ENCODE results near the gene MAD1L1. TPM values are rescaled to one million over a fixed set of nuclear protein-coding genes. Genes with fewer than 3 reads are reported as not detected.
A peak's percentile ranks its signal among the peaks of the same experiment; 100 is the strongest.

Gene MAD1L1
- total and polyA plus RNA-seq, 3 experiments from 2014 or later: 43.6 to 185 (median 47.3) TPM

GRCh38 chr7:1893451-1893850, 339.3 kb downstream of the MAD1L1 start:
- H3K4me1 Mint-ChIP-seq: peaks cover 11 to 26% (median 17%) of the 10 kb centered on the region in 3 donors
- ChIA-PET POLR2A (no interaction called here), CTCF (no interaction called here)
- no peak overlapping the region for H3K4me3 Mint-ChIP-seq
- no peak for DNase-seq
- Histone ChIP-seq H3K4me3 (ENCODE audit: low read length) (no peak overlapping the region), H3K36me3 (ENCODE audit: insufficient read depth, low read length) (peaks cover 10% of the 10 kb centered on the region), H3K4me1 (ENCODE audit: insufficient read depth, low read length) (peaks cover 5% of the 10 kb centered on the region), H3K27me3 (ENCODE audit: insufficient read depth, low read length, poor library complexity, severe bottlenecking) (no peaks in the 10 kb centered on the region), H3K27ac (ENCODE audit: low read depth, low read length) (no peak overlapping the region), H3K9me3 (ENCODE audit: low read length) (no peaks in the 10 kb centered on the region)
- no peaks in the 10 kb centered on the region for H3K27me3 Mint-ChIP-seq
- H3K27ac Mint-ChIP-seq: peak overlapping the region in 1 of 8 donors; percentile 70
- no peaks in the 10 kb centered on the region for H3K9me3 Mint-ChIP-seq
- H3K36me3 Mint-ChIP-seq: peaks cover 0 to 72% (median 2%) of the 10 kb centered on the region in 3 donors

GRCh38 chr7:1893036-1893435, 339.7 kb downstream of the MAD1L1 start:
- Histone ChIP-seq H3K4me1 (ENCODE audit: insufficient read depth, low read length) (peaks cover 5% of the 10 kb centered on the region), H3K27me3 (ENCODE audit: insufficient read depth, low read length, poor library complexity, severe bottlenecking) (no peaks in the 10 kb centered on the region), H3K36me3 (ENCODE audit: insufficient read depth, low read length) (peaks cover 12% of the 10 kb centered on the region), H3K27ac (ENCODE audit: low read depth, low read length) (no peak overlapping the region), H3K4me3 (ENCODE audit: low read length) (no peak overlapping the region), H3K9me3 (ENCODE audit: low read length) (no peaks in the 10 kb centered on the region)
- ChIA-PET POLR2A (no interaction called here), CTCF (no interaction called here)
- no peaks in the 10 kb centered on the region for H3K27me3 Mint-ChIP-seq
- no peaks in the 10 kb centered on the region for H3K9me3 Mint-ChIP-seq
- H3K4me3 Mint-ChIP-seq: no peak overlapping the region
- DNase-seq: no peak
- H3K27ac Mint-ChIP-seq: no peak overlapping the region
- peaks cover 11 to 27% (median 19%) of the 10 kb centered on the region in 3 donors for H3K4me1 Mint-ChIP-seq
- H3K36me3 Mint-ChIP-seq: peaks cover 3 to 73% (median 4%) of the 10 kb centered on the region in 3 donors

GRCh38 chr7:1892011-1892965, 340.5 kb downstream of the MAD1L1 start:
- no peaks in the 10 kb centered on the region for H3K27me3 Mint-ChIP-seq
- no peak overlapping the region for H3K4me3 ChIP-seq (ENCODE audit: low read length)
- peaks cover 14 to 33% (median 19%) of the 10 kb centered on the region in 3 donors for H3K4me1 Mint-ChIP-seq
- ChIA-PET CTCF (no interaction called here), POLR2A (no interaction called here)
- no peaks in the 10 kb centered on the region for H3K9me3 ChIP-seq (ENCODE audit: low read length)
- DNase-seq: no peak
- H3K9me3 Mint-ChIP-seq: no peaks in the 10 kb centered on the region
- H3K36me3 ChIP-seq (ENCODE audit: insufficient read depth, low read length): peaks cover 16% of the 10 kb centered on the region
- peaks cover 5% of the 10 kb centered on the region for H3K4me1 ChIP-seq (ENCODE audit: insufficient read depth, low read length)
- H3K36me3 Mint-ChIP-seq: peaks cover 8 to 73% (median 10%) of the 10 kb centered on the region in 3 donors
- no peak overlapping the region for H3K27ac ChIP-seq (ENCODE audit: low read depth, low read length)
- H3K27me3 ChIP-seq (ENCODE audit: insufficient read depth, low read length, poor library complexity, severe bottlenecking): no peaks in the 10 kb centered on the region
- H3K4me3 Mint-ChIP-seq: no peak overlapping the region
- peak overlapping the region in 7 of 8 donors; percentile 0 to 78 (median 19) for H3K27ac Mint-ChIP-seq

DNA sequence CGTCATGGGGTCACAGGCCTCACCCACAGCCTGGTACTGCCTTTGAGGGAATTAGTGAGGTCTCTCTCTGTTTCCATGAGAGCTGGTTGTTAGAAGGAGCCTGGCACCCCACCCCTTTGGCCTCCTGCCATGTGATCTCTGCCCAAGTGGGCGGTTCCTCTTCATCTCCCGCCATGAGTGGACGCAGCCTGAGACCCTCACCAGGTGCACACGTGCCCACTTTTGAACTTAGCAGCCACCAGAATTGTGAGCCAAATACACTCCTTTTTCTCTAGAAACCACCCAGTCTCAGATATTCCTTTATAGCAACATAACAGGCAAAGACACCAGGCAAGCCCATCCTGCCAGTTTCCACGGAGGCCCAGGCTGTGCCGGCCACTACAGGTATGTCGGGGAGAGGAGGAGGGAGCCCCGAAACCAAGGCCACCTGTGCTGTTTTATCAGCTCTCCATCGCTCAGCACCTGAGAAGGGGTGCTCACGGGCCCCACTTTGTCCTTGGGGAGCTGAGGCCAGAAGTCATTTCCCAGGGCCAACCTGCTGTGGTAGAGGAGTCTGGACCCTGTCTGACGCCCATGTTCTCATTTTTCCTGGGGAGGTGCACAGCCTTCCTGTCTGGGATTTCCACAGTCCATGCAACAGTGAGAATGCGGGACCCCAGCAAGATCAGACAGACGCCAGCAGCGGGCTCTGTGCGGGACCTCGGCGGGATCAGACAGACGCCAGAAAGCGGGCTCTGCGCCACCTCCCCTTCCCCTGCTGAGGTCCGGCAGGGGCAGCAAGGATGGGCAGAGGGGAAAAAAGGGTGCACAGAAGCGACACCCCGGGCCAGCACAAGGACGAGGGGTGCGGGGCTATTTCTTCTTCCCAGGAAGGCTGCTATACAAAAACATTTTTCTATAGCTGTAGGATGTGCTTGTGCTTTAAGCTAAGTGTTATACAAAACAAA, 342.2 kb downstream of the MAD1L1 start:
- no peak overlapping the region for H3K27ac ChIP-seq (ENCODE audit: low read depth, low read length)
- H3K4me1 Mint-ChIP-seq: peaks cover 14 to 38% (median 19%) of the 10 kb centered on the region in 3 donors
- POLR2A ChIA-PET: no interaction called here
- peaks cover 5% of the 10 kb centered on the region for H3K4me1 ChIP-seq (ENCODE audit: insufficient read depth, low read length)
- H3K27me3 Mint-ChIP-seq: no peaks in the 10 kb centered on the region
- no peaks in the 10 kb centered on the region for H3K9me3 ChIP-seq (ENCODE audit: low read length)
- no peaks in the 10 kb centered on the region for H3K9me3 Mint-ChIP-seq
- H3K36me3 ChIP-seq (ENCODE audit: insufficient read depth, low read length): peaks cover 21% of the 10 kb centered on the region
- H3K36me3 Mint-ChIP-seq: peaks cover 8 to 75% (median 8%) of the 10 kb centered on the region in 3 donors
- H3K27ac Mint-ChIP-seq: peak overlapping the region; percentile 30 to 87 (median 80)
- H3K27me3 ChIP-seq (ENCODE audit: insufficient read depth, low read length, poor library complexity, severe bottlenecking): no peaks in the 10 kb centered on the region
- H3K4me3 Mint-ChIP-seq: peak overlapping the region in 1 of 7 donors; percentile 10
- CTCF ChIA-PET: no interaction called here
- no peak for DNase-seq
- no peak overlapping the region for H3K4me3 ChIP-seq (ENCODE audit: low read length)

DNA sequence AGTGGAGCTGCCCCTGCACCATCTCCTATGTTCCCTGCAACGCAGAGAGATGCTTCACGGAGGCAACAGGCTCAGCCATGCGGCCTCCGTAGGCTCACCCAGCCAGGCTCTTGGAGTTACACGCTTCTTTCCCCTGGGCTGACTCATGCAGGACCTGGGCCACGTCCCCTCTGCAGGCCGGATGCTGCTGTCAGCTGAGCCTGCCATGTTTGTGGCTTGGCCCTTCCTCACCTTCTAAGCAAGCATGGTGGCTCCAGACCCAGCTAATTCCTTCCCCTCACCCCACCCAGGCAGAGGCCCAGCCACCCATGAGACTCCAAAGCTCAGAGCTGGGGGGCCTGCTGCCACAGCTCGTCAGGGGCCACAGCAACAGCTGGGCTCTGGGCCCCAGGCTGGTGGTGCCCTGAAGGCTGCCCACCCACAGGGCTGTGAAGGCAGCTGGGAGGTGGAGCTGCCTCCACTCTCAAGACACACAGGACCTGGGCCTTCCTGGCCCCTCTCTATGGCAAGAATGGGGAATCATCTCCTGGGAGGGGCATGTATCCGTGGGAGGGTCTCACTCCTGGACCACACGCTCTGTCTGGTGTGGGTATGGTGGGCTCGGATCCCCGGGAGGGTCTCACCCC, 343.1 kb downstream of the MAD1L1 start:
- no peaks in the 10 kb centered on the region for H3K9me3 Mint-ChIP-seq

DNA sequence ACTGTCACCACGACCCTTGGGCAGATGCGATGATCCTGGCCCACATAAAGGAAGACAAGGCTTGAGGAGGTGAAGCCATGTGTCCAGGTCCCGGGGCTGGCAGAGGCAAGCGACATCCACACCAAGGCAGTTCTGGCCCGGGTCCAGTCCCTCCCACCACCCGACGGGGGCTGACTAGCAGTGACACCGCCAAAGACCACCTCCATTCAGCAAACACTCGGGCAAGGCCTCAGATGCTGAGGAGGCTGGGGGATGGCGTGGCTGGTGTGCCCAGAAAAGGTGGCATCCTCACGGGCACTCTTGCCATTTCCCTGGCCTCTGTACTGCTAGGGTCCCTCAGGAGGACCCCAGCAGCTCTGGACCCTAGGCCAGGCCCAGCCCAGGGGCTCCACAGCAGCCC, 343.7 kb downstream of the MAD1L1 start:
- Histone ChIP-seq H3K4me3 (ENCODE audit: low read length) (no peak overlapping the region), H3K27ac (ENCODE audit: low read depth, low read length) (no peak overlapping the region), H3K4me1 (ENCODE audit: insufficient read depth, low read length) (peaks cover 6% of the 10 kb centered on the region), H3K9me3 (ENCODE audit: low read length) (no peaks in the 10 kb centered on the region), H3K36me3 (ENCODE audit: insufficient read depth, low read length) (peaks cover 21% of the 10 kb centered on the region), H3K27me3 (ENCODE audit: insufficient read depth, low read length, poor library complexity, severe bottlenecking) (no peaks in the 10 kb centered on the region)
- CTCF ChIA-PET: no interaction called here
- H3K4me3 Mint-ChIP-seq: no peak overlapping the region
- H3K27ac Mint-ChIP-seq: peak overlapping the region in 2 of 8 donors; percentile 11 to 75
- peaks cover 8 to 68% (median 8%) of the 10 kb centered on the region in 3 donors for H3K36me3 Mint-ChIP-seq
- POLR2A ChIA-PET: interaction anchor here (0.6 kb wide), 1 partner anchor 27 kb away, joined by 5 read pairs; no protein-coding TSS in a partner anchor
- H3K9me3 Mint-ChIP-seq: no peaks in the 10 kb centered on the region
- no peak for DNase-seq
- peaks cover 16 to 48% (median 19%) of the 10 kb centered on the region in 3 donors for H3K4me1 Mint-ChIP-seq
- no peaks in the 10 kb centered on the region for H3K27me3 Mint-ChIP-seq

More for the DNA sequence above, 343.1 kb downstream of the MAD1L1 start:
- Histone ChIP-seq H3K36me3 (ENCODE audit: insufficient read depth, low read length) (peaks cover 21% of the 10 kb centered on the region), H3K4me1 (ENCODE audit: insufficient read depth, low read length) (peaks cover 5% of the 10 kb centered on the region), H3K27me3 (ENCODE audit: insufficient read depth, low read length, poor library complexity, severe bottlenecking) (no peaks in the 10 kb centered on the region), H3K4me3 (ENCODE audit: low read length) (no peak overlapping the region), H3K27ac (ENCODE audit: low read depth, low read length) (no peak overlapping the region), H3K9me3 (ENCODE audit: low read length) (no peaks in the 10 kb centered on the region)
- H3K4me1 Mint-ChIP-seq: peaks cover 16 to 44% (median 19%) of the 10 kb centered on the region in 3 donors
- CTCF ChIA-PET: no interaction called here
- peak overlapping the region in 1 of 7 donors; percentile 40 for H3K4me3 Mint-ChIP-seq
- no peak for DNase-seq
- POLR2A ChIA-PET: interaction anchor here (0.6 kb wide), 1 partner anchor 27 kb away, joined by 5 read pairs; no protein-coding TSS in a partner anchor
- peaks cover 8 to 74% (median 8%) of the 10 kb centered on the region in 3 donors for H3K36me3 Mint-ChIP-seq
- no peaks in the 10 kb centered on the region for H3K27me3 Mint-ChIP-seq
- H3K27ac Mint-ChIP-seq: peak overlapping the region in 6 of 8 donors; percentile 70 to 90 (median 80)

- H3K27me3 Mint-ChIP-seq: no peaks in the 10 kb centered on the region
- no peaks in the 10 kb centered on the region for H3K27me3 ChIP-seq (ENCODE audit: insufficient read depth, low read length, poor library complexity, severe bottlenecking)
- H3K4me1 ChIP-seq (ENCODE audit: insufficient read depth, low read length): peaks cover 12% of the 10 kb centered on the region
- peaks cover 21% of the 10 kb centered on the region for H3K36me3 ChIP-seq (ENCODE audit: insufficient read depth, low read length)
- H3K36me3 Mint-ChIP-seq: peaks cover 8 to 64% (median 8%) of the 10 kb centered on the region in 3 donors
- no peaks in the 10 kb centered on the region for H3K9me3 ChIP-seq (ENCODE audit: low read length)
- ChIA-PET POLR2A (no interaction called here), CTCF (no interaction called here)
- peak overlapping the region in 1 of 8 donors; percentile 36 for H3K27ac Mint-ChIP-seq
- peaks cover 15 to 51% (median 19%) of the 10 kb centered on the region in 3 donors for H3K4me1 Mint-ChIP-seq
- DNase-seq: no peak
- no peak overlapping the region for H3K4me3 Mint-ChIP-seq
- H3K27ac ChIP-seq (ENCODE audit: low read depth, low read length): no peak overlapping the region
- H3K9me3 Mint-ChIP-seq: no peaks in the 10 kb centered on the region
- H3K4me3 ChIP-seq (ENCODE audit: low read length): no peak overlapping the region
These were observed 344.3 kb downstream of the MAD1L1 start for GRCh38 chr7:1888425-1888824.
